NCI-H1092 treated with DMSO at 0.1 percent for 48 hours (cell line): ENCODE results near the gene ZNF236.
"Not testable (repeated sequence)": the region's sequence is repeated elsewhere in the genome, so short reads cannot be mapped to it uniquely, and the experiment has no call there.

Source experiments
- DNase-seq: peaks from one replicate; lab custom pipeline; 2025; lab: John Stamatoyannopoulos, UW

ZNF236 gene

DNA sequence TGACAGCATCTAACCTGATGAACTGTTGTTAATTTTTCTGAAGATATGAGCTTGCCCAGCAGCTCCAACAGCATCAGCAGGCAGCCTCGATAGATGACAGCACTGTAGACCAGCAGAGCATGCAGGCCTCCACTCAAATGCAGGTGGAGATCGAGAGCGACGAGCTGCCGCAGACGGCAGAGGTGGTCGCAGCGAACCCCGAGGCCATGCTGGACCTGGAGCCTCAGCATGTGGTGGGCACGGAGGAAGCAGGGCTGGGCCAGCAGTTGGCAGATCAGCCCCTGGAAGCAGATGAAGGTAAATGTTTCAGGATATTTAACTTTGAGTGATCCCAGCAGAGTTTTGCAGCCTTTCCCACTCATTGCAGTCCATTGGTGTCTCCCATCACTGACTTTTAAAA lies 85.9 kb downstream of the ZNF236 start:
- DNase-seq = no peak

DNA sequence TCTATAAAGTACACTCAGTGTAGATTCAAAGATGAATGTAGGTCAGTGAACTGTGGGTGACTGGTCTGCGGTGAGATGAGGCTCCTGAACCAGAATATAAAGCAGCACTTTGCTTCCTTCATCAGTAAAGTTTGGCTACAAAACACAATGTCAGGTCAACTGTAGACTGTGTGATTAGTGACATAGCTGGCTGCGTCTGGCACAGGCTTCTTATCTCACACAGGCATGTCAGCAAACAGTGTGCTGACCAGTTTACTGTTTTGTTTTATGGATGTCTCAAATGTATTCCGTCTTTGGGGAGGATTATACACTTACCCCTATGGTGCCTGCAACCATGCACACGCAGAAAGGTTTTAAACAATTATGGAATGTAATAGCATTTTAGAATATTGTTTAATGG lies 87.1 kb downstream of the ZNF236 start:
- no peak for DNase-seq

DNA sequence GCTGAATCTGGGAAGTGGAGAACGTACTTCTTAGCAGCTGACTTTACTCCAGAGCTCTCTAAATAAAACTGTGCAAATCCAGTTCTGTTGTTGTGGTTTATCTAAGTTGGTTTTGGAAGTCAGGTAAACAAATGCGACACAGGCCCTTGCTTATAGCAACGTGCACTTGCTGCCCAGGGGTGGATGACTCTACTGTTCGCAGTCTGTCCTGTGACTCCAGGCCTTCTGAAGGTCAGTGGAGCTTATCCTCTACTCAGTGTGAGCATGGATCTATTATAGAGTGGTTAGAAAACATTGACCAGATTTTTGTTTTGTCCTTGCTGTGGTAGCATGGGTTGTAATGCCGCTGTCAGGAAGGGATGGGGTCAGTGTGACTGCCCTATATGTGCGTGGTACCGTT lies 89.1 kb downstream of the ZNF236 start:
- no peak for DNase-seq

DNA sequence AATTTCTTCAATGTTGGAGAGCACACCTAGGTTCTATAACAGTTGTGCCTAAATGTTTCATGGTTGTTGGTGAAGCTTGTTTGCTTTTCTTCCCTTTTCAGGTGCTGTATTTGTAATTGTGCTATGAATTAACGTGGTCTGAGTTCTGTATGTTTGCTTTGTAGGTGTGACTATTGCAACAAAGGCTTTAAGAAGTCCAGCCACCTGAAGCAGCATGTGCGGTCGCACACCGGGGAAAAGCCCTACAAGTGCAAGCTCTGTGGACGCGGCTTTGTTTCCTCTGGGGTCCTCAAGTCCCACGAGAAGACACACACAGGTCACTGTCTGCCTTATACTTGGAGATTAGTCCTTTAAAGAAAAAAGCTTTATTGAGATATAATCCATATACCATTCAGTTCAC lies 91.2 kb downstream of the ZNF236 start:
- DNase-seq = peak; percentile 24

DNA sequence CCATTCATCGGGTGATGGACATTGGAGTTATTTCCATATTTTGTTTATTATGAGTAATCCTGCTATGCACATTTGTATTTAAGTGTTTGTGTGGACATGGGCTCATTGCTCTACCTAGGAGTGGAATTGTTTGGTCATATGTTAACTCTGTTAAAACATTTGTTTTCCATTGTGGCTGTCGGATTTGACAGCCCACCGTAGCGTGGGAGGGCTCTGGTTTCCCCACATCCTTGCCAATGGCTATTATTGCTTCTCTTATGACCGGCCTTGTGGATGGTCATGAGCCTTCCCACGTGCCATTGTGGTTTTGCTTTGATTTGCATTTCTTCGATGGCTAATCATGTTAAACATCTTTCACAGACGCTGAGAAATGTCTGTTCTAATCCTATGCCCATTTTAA lies 92.0 kb downstream of the ZNF236 start:
- DNase-seq = no peak

DNA sequence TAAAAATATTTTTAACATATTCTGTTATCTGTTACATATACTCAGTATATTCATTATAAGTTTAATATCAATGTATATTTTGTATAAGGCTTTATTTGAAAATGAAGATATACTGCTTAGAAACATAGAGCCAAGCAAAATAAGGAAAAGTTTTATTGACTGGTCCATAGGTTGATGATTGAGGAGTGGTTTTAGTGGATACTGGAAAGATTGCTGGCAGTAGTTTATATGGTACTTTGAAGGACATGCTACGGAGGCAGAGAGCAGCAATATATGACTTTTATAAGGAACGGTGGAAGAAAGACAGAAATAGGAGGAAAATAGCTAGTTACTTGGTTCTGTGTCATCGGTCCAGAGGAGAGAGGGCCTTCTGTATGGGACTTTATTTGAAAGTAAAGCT lies 92.4 kb downstream of the ZNF236 start:
- no peak for DNase-seq

DNA sequence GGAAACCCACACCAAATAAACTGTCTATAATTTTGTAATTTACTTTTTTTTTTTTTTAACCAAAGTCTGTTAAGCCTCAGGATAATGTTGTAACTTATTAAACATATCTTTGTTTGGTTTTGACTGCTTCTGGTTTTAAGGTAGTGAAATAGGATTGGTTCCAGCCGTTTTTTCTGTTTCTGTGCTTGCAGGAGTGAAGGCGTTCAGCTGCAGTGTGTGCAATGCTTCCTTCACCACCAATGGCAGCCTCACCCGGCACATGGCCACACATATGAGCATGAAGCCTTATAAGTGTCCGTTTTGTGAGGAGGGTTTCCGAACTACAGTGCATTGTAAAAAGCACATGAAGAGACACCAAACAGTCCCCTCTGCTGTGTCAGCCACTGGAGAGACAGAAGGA lies 93.1 kb downstream of the ZNF236 start:
- no peak for DNase-seq

DNA sequence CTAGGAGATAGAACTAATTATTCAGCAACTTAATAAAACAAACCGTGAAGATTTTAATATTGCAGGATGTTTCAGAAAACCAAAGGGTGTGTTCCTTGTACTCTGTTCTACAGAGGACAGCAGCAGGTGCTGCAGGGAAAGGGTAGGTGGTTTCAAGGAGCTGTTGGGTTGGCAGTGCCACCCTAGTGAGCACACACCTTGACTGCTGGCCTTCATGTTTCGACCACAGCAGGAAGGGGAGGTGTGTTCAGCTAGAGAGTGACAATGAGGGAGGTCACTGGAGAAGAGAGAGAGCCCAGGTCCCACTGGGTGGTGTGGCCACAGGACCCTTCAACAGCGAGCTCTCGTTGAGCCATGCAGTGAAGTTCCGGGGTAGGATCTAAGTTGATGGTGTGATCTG lies 98.6 kb downstream of the ZNF236 start:
- no peak for DNase-seq

DNA sequence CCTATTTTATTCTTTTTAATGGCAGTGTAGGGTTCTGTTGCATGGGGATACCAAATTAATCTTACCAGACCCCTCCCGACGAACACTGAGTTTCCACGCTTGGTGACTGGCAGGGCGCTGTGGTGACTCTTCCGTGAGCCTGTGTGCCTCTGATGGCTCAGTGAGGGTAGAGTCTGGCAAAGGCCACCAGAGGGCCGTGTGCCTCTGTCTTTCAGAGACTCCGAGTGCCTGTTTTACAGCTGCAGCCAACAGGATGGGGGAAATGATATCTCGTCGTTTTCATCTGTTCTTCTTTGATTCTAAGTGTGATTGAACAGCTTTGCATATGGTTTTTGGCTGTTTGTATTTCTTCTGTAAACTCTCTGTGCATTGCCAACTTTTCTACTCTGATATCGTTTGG lies 99.8 kb downstream of the ZNF236 start:
- DNase-seq = peak; percentile 79

DNA sequence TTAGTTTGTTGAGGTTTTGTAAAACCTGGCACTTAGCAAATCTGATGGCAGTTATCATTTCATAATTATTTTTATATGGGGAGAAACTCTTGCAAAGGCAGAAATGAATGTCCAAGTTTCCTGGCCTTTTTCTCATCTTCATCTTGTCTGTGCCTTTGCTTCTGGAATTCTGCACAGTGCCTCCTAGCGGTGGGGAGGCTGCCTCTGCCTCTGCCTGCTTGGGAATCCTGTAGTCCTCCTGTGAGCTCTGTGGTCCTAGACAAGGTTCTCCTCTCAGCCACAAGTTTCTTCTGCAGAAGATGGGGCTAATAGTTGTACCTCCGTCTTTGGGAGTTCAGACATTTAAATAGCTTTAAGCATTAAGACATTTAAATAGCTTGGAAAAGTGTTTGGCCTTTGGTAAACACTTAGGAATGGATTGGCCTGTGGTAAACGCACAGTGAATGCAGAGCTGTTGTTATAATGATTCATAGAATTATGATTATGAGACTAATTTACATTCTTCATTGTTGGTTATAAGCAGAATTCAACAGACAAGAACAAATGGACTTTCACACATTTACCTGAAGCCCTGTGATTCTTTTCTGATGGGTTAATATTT lies 101.2 kb downstream of the ZNF236 start:
- DNase-seq = no peak

DNA sequence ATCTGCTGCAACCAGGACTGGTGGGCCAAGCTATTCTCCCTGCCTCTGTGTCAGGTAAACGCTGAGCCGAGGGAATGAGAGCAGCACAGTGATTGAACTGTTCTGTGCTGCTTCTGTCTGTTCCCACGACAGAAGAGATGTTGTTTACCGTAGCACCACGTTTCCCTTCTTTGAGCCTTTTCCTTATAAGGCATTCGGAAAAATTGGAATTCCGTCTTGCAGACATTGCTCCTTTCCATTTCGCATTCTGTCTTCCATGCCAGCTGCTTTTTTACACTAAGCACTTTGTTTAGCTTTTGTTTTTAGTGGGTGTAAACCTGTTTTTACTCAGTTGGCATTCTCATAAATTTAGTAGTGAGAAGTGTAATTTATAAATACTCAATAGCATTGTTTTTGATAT lies 103.1 kb downstream of the ZNF236 start:
- no peak for DNase-seq

DNA sequence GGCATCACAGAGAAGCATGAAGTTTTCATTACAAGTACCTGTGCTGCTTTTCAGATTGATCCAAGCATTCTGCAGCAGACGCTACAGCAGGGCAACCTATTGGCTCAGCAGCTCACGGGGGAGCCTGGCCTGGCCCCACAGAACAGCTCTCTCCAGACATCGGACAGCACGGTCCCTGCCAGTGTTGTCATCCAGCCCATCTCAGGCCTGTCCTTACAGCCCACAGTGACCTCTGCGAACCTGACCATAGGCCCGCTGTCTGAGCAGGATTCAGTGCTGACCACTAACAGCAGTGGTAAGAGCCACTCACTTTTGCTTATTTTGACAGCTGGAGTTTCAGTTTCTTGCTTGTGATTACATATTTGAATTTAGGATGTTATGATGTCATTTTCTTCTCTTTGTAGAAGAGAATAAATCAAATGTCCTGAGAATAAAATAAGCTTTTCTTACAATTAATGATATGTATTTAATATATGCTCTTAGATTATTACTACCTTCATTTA lies 104.9 kb downstream of the ZNF236 start:
- DNase-seq = no peak

DNA sequence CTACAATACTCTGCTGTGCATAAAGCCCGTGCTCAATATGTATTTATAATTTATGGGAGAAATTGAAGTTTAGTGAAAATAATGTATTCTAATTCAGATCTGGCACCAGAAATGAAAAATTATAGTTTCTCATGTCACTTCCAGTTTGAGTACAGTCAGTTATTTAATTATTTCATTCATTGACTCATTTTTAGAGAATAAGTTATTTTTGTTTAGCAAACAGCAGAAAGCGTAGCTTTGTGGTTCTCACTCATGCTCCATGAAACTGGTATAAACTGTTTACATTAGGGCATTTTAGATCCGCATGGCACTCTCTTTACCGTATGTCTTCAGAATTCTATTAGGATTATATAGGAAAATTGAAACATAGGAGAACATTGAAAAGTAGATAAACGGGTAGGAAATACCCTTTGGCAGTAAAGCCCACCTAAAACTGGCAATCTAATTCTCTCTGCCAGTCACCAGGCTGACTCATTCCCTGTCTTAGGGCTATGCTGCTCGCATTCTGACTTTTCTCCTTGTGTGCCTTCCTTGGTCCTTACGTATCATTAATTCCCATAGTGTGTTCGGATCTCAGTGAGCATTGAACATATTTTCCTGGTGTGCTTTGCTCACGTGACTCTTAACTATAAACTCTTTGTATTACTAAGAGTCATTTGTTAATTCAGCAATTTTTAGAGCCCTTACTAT lies 106.0 kb downstream of the ZNF236 start:
- DNase-seq = no peak

DNA sequence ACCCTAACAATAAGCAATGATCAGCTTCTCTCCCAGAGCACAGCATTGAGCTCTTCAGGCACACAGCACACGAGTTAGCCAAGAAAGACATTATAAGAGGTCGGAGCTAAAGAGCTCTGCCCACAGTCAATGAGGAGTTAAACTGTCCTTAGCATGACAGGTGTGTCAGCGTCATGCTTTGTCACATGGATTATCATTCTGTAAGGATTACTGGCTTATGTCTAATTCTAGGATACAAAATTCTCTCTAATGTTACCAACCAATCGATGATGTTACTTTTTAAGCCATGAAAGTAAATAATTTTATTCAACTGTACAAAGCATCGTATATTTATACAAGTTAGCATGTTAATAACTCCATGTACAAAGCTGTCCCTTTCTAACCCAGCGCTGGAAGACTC lies 108.8 kb downstream of the ZNF236 start:
- DNase-seq = no peak

DNA sequence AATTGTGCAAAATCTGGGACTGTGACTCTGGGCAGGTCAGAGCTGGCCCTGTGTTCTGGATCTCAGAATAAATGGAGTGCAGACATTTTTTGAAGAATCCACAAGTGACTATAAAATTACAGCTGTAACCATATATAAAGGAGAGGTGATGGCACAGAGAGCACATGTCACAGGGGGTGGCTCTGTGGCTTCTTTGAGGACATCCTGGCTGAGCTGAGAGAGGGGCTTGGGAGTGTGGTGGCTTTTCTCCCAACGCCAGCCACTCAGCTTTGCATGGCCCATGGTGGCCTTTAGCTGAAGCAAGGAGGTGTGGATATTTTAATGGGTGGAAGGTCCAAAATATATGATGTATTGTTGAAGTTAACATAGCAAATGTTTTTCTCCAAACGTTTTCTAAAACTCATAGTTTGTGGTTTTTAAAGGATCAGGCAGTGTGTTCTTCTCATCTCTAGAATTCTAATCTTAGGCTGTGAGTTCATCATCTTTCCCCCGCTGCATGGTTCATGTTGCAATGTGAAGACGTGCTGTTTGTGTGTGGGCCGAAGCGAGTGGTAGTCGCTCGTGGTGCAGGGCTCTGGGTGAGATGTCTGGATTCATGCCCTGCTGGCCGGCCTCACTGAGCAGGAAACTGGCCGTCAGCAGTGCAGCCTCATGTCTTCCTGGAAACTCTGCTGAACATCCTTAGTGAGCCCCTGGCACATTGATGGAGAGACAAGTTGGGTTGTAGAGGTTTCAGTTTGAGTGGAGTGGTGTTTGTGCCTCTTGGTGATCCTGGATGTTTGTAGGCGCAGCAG lies 109.9 kb downstream of the ZNF236 start:
- DNase-seq = no peak

DNA sequence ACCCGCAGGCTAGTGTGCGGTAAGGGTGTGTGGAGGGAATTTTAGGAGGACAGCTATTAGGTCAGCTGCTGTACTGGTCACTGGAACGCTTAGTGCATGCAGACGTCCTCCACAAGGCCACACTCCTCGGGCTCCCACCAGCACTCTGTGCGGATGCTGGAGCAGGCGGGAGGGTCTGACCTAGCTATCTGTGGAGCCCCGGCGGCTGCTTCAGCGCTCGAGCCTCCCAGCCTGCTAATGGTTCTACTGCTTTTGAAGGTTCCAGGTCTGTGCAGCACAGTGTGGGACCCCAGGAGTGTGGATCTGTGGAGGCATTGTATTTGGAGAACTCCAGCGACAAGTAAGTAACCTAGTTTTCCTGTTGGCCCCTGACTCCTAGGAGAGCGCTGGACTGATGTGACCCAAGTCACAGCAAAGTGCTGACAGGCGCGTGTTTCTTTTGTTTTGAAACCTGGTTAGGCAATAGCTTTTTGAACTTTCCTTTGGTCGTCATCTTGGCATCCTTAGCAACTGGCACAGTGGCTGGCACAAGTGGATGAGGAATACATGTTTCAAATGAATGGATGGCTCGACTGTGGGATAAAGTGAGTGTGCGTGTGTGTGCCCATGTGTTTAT lies 113.5 kb downstream of the ZNF236 start:
- DNase-seq = no peak

DNA sequence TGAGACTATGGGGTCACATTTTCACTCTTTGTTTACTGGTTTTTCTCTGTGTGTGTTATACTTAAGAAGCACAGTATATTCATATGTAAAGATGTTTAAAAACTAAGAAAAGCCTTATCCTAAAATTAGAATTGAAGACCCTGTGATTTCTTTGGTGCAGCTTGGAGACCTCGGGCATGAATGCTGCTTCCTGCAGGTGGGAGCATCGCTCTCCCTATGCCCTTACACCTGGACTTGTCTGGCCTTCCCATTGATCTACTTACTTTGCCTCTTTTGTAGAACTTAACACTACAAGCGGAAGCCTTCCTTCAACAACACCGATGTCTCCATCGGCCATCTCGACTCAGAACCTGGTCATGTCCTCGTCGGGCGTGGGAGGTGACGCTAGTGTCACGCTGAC lies 114.5 kb downstream of the ZNF236 start:
- no peak for DNase-seq

DNA sequence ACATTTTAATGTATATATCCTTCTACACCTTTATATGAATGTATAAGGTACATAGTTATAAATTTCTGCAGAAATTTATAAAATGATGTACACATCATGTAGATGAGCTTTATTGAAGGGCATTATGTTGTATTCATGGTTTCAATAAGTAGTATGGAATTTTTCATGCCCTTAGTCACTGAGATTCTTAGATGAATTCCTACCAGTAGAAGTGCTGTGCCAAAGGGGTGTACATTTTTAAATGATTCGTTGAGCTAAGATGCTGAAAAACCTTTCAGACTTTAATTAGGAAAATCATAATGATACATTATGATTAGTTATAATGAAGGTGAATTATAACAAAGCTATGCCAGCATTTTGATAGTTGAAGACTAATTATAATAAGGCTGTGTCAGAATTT lies 115.2 kb downstream of the ZNF236 start:
- DNase-seq = no peak

DNA sequence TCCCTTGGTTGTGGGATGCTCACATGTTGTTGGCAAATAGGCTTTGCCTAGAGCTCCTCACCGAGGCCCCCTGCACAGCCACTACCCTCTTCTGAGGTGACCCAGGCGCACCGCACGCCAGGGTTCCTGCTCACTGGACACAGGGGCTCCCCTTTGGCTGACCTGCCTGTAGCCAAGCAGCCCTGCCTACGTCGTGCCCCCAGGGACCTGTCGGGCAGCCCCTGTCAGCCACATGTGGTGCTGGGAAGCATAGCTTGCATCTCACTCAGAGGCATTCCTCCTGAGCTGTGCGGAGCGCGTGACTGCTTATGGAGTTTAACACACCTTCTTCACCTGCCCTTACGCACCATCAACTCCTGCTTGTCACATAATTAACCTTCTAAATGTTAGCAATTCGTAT lies 116.3 kb downstream of the ZNF236 start:
- no peak for DNase-seq

DNA sequence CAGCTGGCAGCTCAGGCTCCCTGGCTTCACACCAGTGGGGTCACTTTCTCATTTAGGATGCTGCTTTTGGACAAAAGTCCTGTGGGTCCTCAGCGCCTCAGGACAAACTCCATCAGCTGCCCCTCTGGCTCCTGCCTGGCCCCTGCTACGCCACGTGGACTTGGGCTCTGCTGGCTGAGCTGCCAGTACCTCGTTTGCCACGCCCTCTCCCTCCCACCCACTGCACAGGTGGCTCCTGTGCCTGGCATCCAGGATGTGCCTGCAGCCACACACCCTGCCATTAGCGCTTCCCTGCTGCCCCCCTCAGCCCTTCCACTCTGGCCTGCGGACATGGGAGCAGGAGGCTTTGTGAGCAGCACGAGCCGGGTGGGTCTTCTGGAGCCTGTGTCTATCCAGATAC lies 118.9 kb downstream of the ZNF236 start:
- no peak for DNase-seq

DNA sequence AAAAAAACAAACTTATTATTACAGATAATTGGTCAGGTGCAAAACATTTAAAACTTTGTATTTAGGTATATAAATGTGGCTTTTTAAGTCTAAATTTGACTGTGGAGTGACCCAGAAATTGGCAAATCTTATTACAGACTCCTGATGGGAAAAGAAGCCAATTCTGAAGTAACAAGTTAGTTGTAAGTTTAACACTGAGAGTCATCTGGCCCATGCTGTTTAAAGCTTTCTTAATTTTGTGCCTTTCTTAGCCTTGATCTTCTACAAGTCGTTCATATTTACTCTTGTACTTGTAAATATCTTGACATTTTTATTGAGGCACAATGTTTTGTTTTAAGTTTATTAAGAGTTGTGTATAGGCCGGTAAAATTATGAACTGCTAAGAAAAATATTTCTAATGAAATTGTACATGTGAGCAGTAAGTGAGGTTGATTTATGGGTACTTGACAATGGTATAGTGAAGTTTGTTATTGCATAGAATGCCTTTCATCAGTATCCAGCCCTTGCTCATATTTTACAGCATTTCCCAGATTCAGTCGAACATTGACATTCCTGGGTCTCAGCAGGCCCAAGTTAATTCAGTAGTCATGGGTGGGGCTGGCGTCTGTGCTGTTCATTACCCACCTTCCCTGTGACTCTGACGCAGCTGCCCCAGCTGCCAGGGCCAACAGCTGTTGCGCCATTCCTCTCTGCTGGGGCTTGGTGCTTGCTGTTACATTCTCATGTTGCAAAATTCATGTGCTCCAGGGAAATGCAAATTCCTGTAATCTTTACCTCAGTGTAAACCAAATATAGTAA lies 121.4 kb downstream of the ZNF236 start:
- no peak for DNase-seq

DNA sequence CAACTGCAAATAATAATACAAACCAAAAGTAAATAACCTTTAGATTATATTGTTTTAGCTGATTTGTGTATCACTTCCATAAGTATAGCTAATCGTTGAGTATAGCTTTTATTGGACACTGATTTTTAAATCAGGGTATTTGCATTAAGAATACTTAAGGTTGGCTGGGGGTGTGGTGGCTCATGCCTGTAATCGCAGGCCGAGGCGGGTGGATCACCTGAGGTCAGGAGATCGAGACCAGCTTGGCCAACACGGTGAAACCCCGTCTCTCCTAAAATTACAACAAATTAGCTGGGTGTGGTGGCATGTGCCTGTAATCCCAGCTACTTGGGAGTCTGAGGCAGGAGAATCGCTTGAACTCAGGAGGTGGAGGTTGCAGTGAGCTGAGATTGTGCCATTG lies 122.0 kb downstream of the ZNF236 start:
- not testable (repeated sequence) for DNase-seq
